Natural killer cell (primary cell): Measurements from ENCODE around the gene DRG2. TPM values are rescaled to one million over a fixed set of nuclear protein-coding genes. Genes with fewer than 3 reads are reported as not detected.

ENCODE experiments used
- ATAC-seq, 3 donors: fragments of 150-1000 bp in 2 of 3; fragments of 200-7000 bp in 1 of 3; cut with Tn5 transposase; 1 replicate in 1 of 3; 2 replicates in 2 of 3; pipeline ENCODE4 v1.10.0; 2021; ENCODE audit warnings: mild to moderate bottlenecking in 2 of 3, moderate library complexity in 2 of 3
- DNase-seq, 2 donors: peaks; one replicate each; pipeline versions ENCODE4 v3.0.0 to v3.0.0-alpha.2; 2013 to 2021; ENCODE audit warnings: mixed read lengths in 1 of 2
- H3K27ac ChIP-seq: one replicate; pipeline ENCODE4 v1.5.1; 2013; ENCODE audit warnings: mild to moderate bottlenecking, low read length
- H3K27me3 ChIP-seq: one replicate; pipeline ENCODE4 v1.6.1; 2013; ENCODE audit warnings: low read length; ENCODE audit not compliant: control insufficient read depth, insufficient read depth
- H3K36me3 ChIP-seq: one replicate; pipeline ENCODE4 v1.6.1; 2013; ENCODE audit warnings: low read length; ENCODE audit not compliant: control insufficient read depth, insufficient read depth
- H3K4me1 ChIP-seq: one replicate; pipeline ENCODE4 v1.6.1; 2013; ENCODE audit warnings: low read length; ENCODE audit not compliant: control insufficient read depth, insufficient read depth
- H3K4me3 ChIP-seq: one replicate; pipeline ENCODE4 v1.5.1; 2013; ENCODE audit warnings: low read length
- H3K9me3 ChIP-seq: one replicate; pipeline ENCODE4 v1.6.1; 2013; ENCODE audit warnings: low read length; ENCODE audit not compliant: control insufficient read depth, insufficient read depth
- H3K27ac Mint-ChIP-seq, 2 donors: one replicate each; pipeline ENCODE4 v1.8.0; 2022; ENCODE audit warnings: mild to moderate bottlenecking in 2 of 2, mixed read lengths in 2 of 2, moderate library complexity in 1 of 2
- H3K27me3 Mint-ChIP-seq, 2 donors: one replicate each; pipeline ENCODE4 v1.8.0; 2022; ENCODE audit warnings: low read depth in 2 of 2, mixed read lengths in 2 of 2
- H3K36me3 Mint-ChIP-seq: one replicate; pipeline ENCODE4 v1.8.0; 2022; ENCODE audit warnings: mixed read lengths
- H3K4me1 Mint-ChIP-seq, 2 donors: one replicate each; pipeline ENCODE4 v1.8.0; 2022; ENCODE audit warnings: mixed read lengths in 2 of 2
- H3K4me3 Mint-ChIP-seq: one replicate; pipeline ENCODE4 v1.8.0; 2022; ENCODE audit warnings: mild to moderate bottlenecking, moderate library complexity, mixed read lengths
- H3K9me3 Mint-ChIP-seq, 2 donors: one replicate each; pipeline ENCODE4 v1.8.0; 2022; ENCODE audit warnings: mixed read lengths in 2 of 2
- CTCF ChIP-seq: fragments of 200-600 bp; IDR thresholded peaks from one replicate; pipeline ENCODE4 v1.8.0; 2022; ENCODE audit warnings: antibody characterized with exemption
- WGBS: methylation state at CpG from one replicate; pipeline ENCODE4 v1.1.7; 2013; ENCODE audit warnings: missing lambda C conversion rate; ENCODE audit not compliant: insufficient coverage; 5-methylcytosine and 5-hydroxymethylcytosine counted together
- intact Hi-C: fragments of 100-400 bp; cut with micrococcal nuclease; formaldehyde crosslinking; loops from one replicate; pipeline ENCODE4 v1.14.2; 2022
- total RNA-seq, 4 donors: library from RNA; stranded (reverse); fragments of 120-200 nt in 1 of 4; gene quantifications; one replicate each; pipeline versions ENCODE4 v1.2.3 to v1.2.4, GENCODE V29; 2013 to 2022

DRG2 gene
- total RNA-seq, 3 donors from 2014 or later (not counting 1 experiment from before 2014, with no cell fraction given), result 53.3 to 69.2 (median 62.7) TPM

GRCh38 chr17:18065546-18065945 lies 22.2 kb upstream of the DRG2 start:
- no peaks in the 10 kb centered on the region for H3K4me1 ChIP-seq
- H3K27me3 Mint-ChIP-seq, result no peaks in the 10 kb centered on the region
- H3K9me3 Mint-ChIP-seq, result no peaks in the 10 kb centered on the region
- no peak for TF ChIP-seq CTCF
- H3K27me3 ChIP-seq, result no peaks in the 10 kb centered on the region
- H3K4me1 Mint-ChIP-seq, result peaks cover 0 to under 1% of the 10 kb centered on the region in 2 donors
- peaks cover 6% of the 10 kb centered on the region for H3K36me3 Mint-ChIP-seq
- DNase-seq, result no peak
- H3K27ac ChIP-seq, result no peak overlapping the region
- intact Hi-C loops, result no loop called here
- 96% methylated on average over 11 of the region's 11 CpGs for WGBS
- peaks cover 16% of the 10 kb centered on the region for H3K36me3 ChIP-seq
- H3K9me3 ChIP-seq, result no peaks in the 10 kb centered on the region
- H3K4me3 ChIP-seq, result no peak overlapping the region
- no peak overlapping the region for H3K27ac Mint-ChIP-seq
- no peak overlapping the region for H3K4me3 Mint-ChIP-seq
- ATAC-seq, result no peak

GRCh38 chr17:18066866-18067265 lies 20.9 kb upstream of the DRG2 start:
- Histone ChIP-seq H3K27me3 (no peaks in the 10 kb centered on the region), H3K4me3 (no peak overlapping the region), H3K27ac (no peak overlapping the region), H3K9me3 (no peaks in the 10 kb centered on the region), H3K4me1 (peaks cover 8% of the 10 kb centered on the region), H3K36me3 (peaks cover 8% of the 10 kb centered on the region)
- H3K36me3 Mint-ChIP-seq, result peaks cover 6% of the 10 kb centered on the region
- no peak overlapping the region for H3K4me3 Mint-ChIP-seq
- H3K9me3 Mint-ChIP-seq, result no peaks in the 10 kb centered on the region
- no peaks in the 10 kb centered on the region for H3K27me3 Mint-ChIP-seq
- TF ChIP-seq CTCF, result no peak
- ATAC-seq, result no peak
- H3K27ac Mint-ChIP-seq, result no peak overlapping the region
- WGBS, result 95% methylated on average over 4 of the region's 4 CpGs
- intact Hi-C loops, result no loop called here
- peaks cover 13% of the 10 kb centered on the region in 2 donors for H3K4me1 Mint-ChIP-seq
- no peak for DNase-seq

- no peaks in the 10 kb centered on the region for H3K27me3 Mint-ChIP-seq
- DNase-seq (no peak), ATAC-seq (no peak)
- no peaks in the 10 kb centered on the region for H3K27me3 ChIP-seq
- peaks cover 8% of the 10 kb centered on the region for H3K4me1 ChIP-seq
- no peak overlapping the region for H3K27ac Mint-ChIP-seq
- H3K27ac ChIP-seq, result no peak overlapping the region
- H3K4me3 ChIP-seq, result no peak overlapping the region
- peaks cover 14 to 15% of the 10 kb centered on the region in 2 donors for H3K4me1 Mint-ChIP-seq
- H3K9me3 ChIP-seq, result no peaks in the 10 kb centered on the region
- WGBS, result 81% methylated on average over 2 of the region's 2 CpGs
- no peak for TF ChIP-seq CTCF
- peaks cover 8% of the 10 kb centered on the region for H3K36me3 ChIP-seq
- intact Hi-C loops, result no loop called here
- H3K36me3 Mint-ChIP-seq, result peaks cover 6% of the 10 kb centered on the region
- H3K4me3 Mint-ChIP-seq, result no peak overlapping the region
- H3K9me3 Mint-ChIP-seq, result no peaks in the 10 kb centered on the region
Measured at GRCh38 chr17:18069101-18069500, 18.6 kb upstream of the DRG2 start.

DNA sequence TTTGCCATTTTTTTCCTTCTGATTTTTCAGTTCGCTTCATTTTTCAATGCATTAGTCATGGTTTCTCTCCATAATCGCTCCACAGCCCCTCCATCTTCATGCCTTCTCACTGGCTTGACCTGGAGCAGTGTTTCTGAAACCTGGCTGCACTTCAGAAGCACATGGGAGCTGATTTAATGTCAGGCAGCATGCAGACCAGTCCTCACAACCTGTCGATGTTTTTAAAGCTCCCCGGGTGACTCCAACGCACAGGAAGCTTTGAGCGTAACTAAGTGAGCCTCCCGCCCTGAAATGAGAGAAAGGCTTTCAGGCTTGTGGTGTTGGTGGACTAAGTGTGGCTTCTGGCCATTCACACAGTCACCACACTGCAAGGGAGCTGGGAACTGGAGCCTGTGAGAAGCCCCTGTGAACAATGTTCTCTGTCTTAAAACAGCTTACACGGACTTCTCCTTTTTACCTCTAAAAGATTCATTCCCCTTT lies 16.8 kb upstream of the DRG2 start:
- Mint-ChIP-seq H3K4me1 (peaks cover 14 to 15% of the 10 kb centered on the region in 2 donors), H3K27me3 (peaks cover 5 to 7% of the 10 kb centered on the region in 2 donors), H3K9me3 (no peaks in the 10 kb centered on the region), H3K27ac (peak overlapping the region; percentile 15 to 32), H3K4me3 (peak overlapping the region; percentile 61), H3K36me3 (no peaks in the 10 kb centered on the region)
- Histone ChIP-seq H3K36me3 (peaks cover 3% of the 10 kb centered on the region), H3K9me3 (no peaks in the 10 kb centered on the region), H3K4me1 (peaks cover 8% of the 10 kb centered on the region), H3K27me3 (peaks cover 1% of the 10 kb centered on the region), H3K4me3 (no peak overlapping the region), H3K27ac (no peak overlapping the region)
- intact Hi-C loops, result no loop called here
- TF ChIP-seq CTCF, result no peak
- DNase-seq, result no peak
- WGBS, result 22% methylated on average over 8 of the region's 8 CpGs
- peak; percentile 41 to 85 (median 64) for ATAC-seq
